Ascending aorta (tissue), 2 donors: ENCODE measurements around the gene HPSE. TPM values are rescaled to one million over a fixed set of nuclear protein-coding genes. Genes with fewer than 3 reads are reported as not detected.

Experiments
- DNase-seq, 2 donors: peaks; one replicate each; pipeline ENCODE4 v3.0.0-alpha.2; 2019; ENCODE audit warnings: low spot score in 2 of 2
- H3K27ac ChIP-seq, 2 donors: fragments of 200-600 bp; sonication (generic); one replicate each; pipeline ENCODE4 v1.5.1; 2016 to 2017; ENCODE audit warnings: mild to moderate bottlenecking in 1 of 2
- H3K27me3 ChIP-seq: fragments of 200-600 bp; sonication (generic); one replicate; pipeline ENCODE4 v1.5.1; 2017
- H3K36me3 ChIP-seq, 2 donors: fragments of 200-600 bp; sonication (generic); one replicate each; pipeline ENCODE4 v1.5.1; 2016
- H3K4me1 ChIP-seq, 2 donors: fragments of 200-600 bp; sonication (generic); one replicate each; pipeline ENCODE4 v1.5.1; 2016 to 2017; ENCODE audit warnings: mild to moderate bottlenecking in 1 of 2
- H3K4me3 ChIP-seq, 2 donors: fragments of 200-600 bp; sonication (generic); one replicate each; pipeline ENCODE4 v1.5.1; 2016 to 2017; ENCODE audit warnings: mild to moderate bottlenecking in 1 of 2
- H3K9me3 ChIP-seq, 2 donors: fragments of 200-600 bp; sonication (generic); one replicate each; pipeline ENCODE4 v1.5.1; 2016
- CTCF ChIP-seq, 3 experiments: fragments of 200-600 bp in 2 of 3; fragments of 450-650 bp in 1 of 3; sonication (generic) in 2 of 3; IDR thresholded peaks; one replicate each; pipeline ENCODE4 v1.5.1; 2016 to 2019; ENCODE audit warnings: antibody characterized with exemption in 3 of 3, mild to moderate bottlenecking in 1 of 3, moderate library complexity in 1 of 3
- intact Hi-C: fragments of 100-400 bp; cut with DNase I; formaldehyde crosslinking; loops from one replicate; pipeline ENCODE4 v1.15.1; 2023
- total RNA-seq: library from RNA; depleted of rRNA; stranded (reverse); fragments of >200 nt; gene quantifications from one replicate; pipeline ENCODE4 v1.1.0, GENCODE V29; 2016

HPSE gene
- total RNA-seq, 1 donor from 2014 or later, result 1.7 TPM

GRCh38 chr4:83262682-83263081, 72.0 kb downstream of the HPSE start:
- H3K36me3 ChIP-seq, result no peaks in the 10 kb centered on the region
- H3K4me3 ChIP-seq, result no peak overlapping the region
- no peak overlapping the region for H3K27ac ChIP-seq
- no peaks in the 10 kb centered on the region for H3K9me3 ChIP-seq
- intact Hi-C loops, result loop anchor here (5.0 kb wide), 1 partner anchor 190 kb away; no protein-coding TSS in a partner anchor
- TF ChIP-seq CTCF (IDR thresholded peaks at IDR 0.05), result no peak
- H3K4me1 ChIP-seq, result peaks cover 0 to 2% of the 10 kb centered on the region in 2 donors
- no peak for DNase-seq
- no peaks in the 10 kb centered on the region for H3K27me3 ChIP-seq

- no peak for TF ChIP-seq CTCF (IDR thresholded peaks at IDR 0.05)
- no peaks in the 10 kb centered on the region for H3K36me3 ChIP-seq
- intact Hi-C loops, result loop anchor here (5.0 kb wide), 1 partner anchor 189 kb away; no protein-coding TSS in a partner anchor
Observed at GRCh38 chr4:83261307-83261706, 73.3 kb downstream of the HPSE start.

GRCh38 chr4:83259586-83259985, 75.1 kb downstream of the HPSE start:
- H3K4me1 ChIP-seq, result peaks cover 0 to 7% of the 10 kb centered on the region in 2 donors
- TF ChIP-seq CTCF (IDR thresholded peaks at IDR 0.05), result no peak
- no peaks in the 10 kb centered on the region for H3K9me3 ChIP-seq
- no peaks in the 10 kb centered on the region for H3K27me3 ChIP-seq
- no peaks in the 10 kb centered on the region for H3K36me3 ChIP-seq
- no peak overlapping the region for H3K27ac ChIP-seq
- intact Hi-C loops, result loop anchor here (5.0 kb wide), 1 partner anchor 357 kb away; the partner anchor contains the start of gene THAP9
- no peak overlapping the region for H3K4me3 ChIP-seq
- no peak for DNase-seq

More at GRCh38 chr4:83261307-83261706, 73.3 kb downstream of the HPSE start:
- H3K9me3 ChIP-seq, result no peaks in the 10 kb centered on the region
- peaks cover 0 to under 1% of the 10 kb centered on the region in 2 donors for H3K4me1 ChIP-seq
- no peak for DNase-seq
- no peak overlapping the region for H3K27ac ChIP-seq
- no peaks in the 10 kb centered on the region for H3K27me3 ChIP-seq
- no peak overlapping the region for H3K4me3 ChIP-seq

GRCh38 chr4:83258461-83258860, 76.2 kb downstream of the HPSE start:
- no peak overlapping the region for H3K27ac ChIP-seq
- no peaks in the 10 kb centered on the region for H3K36me3 ChIP-seq
- H3K4me3 ChIP-seq, result no peak overlapping the region
- no peaks in the 10 kb centered on the region for H3K9me3 ChIP-seq
- intact Hi-C loops, result loop anchor here (5.0 kb wide), 1 partner anchor 356 kb away; the partner anchor contains the start of gene THAP9
- H3K4me1 ChIP-seq, result peaks cover 0 to 7% of the 10 kb centered on the region in 2 donors
- DNase-seq, result no peak
- H3K27me3 ChIP-seq, result no peaks in the 10 kb centered on the region
- no peak for TF ChIP-seq CTCF (IDR thresholded peaks at IDR 0.05)

- H3K4me1 ChIP-seq, result peaks cover 0 to 7% of the 10 kb centered on the region in 2 donors
- no peaks in the 10 kb centered on the region for H3K27me3 ChIP-seq
- no peaks in the 10 kb centered on the region for H3K36me3 ChIP-seq
- H3K9me3 ChIP-seq, result no peaks in the 10 kb centered on the region
- no peak overlapping the region for H3K27ac ChIP-seq
- H3K4me3 ChIP-seq, result no peak overlapping the region
- intact Hi-C loops, result loop anchor here (1.0 to 5.0 kb wide), 2 partner anchors 26 to 356 kb away; partner anchors contain the start of genes COQ2 and THAP9
- no peak for DNase-seq
- TF ChIP-seq CTCF (IDR thresholded peaks at IDR 0.05), result no peak
Observed at GRCh38 chr4:83257811-83258210, 76.8 kb downstream of the HPSE start.
